ENCODE results near the gene MCAM. TPM values are rescaled to one million over a fixed set of nuclear protein-coding genes. Genes with fewer than 3 reads are reported as not detected.

The MCAM gene
- total and polyA plus RNA-seq, 10 of the 15 experiments (the other 5 are each of a cell fraction or from before 2014, with no cell fraction given) = 3.1 to 19.7 (median 9.3) TPM

DNA sequence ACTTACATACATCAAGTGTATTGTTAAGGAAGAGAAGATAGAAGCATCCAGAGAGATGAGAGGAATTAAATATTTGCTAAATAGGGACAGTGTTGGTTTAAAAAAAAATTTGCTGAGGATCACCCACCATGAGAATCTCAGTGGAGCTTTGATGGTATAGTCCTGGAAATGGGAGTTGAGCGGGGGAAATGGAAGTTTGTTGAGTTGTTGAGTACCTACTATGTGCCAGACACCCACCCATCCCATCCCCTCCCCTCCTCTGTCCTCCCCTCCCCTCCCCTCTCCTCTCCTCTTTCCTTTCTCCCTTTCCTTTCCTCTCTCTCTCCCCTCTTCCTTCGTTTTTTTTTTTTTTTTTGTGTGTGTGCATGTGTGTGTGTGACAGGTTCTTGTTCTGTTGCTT lies 34.3 kb upstream of the MCAM start:
- BruUV-seq (replicated peaks) = no TSS peak
- ChIA-PET RAD21 (ENCODE audit: unreplicated experiment) (no interaction called here), CTCF (interaction anchor here (3.0 to 4.5 kb wide), 2 partner anchors 23 to 124 kb away, joined by 9 to 19 read pairs; no protein-coding TSS in a partner anchor), POLR2A (no interaction called here), SMC1A (ENCODE audit: uncharacterized antibody, unreplicated experiment) (no interaction called here)
- 38% methylated on average over 1 of the region's 2 CpGs for WGBS (ENCODE audit: insufficient coverage, insufficient replicate concordance, low lambda C conversion rate, missing lambda C conversion rate)
- Histone ChIP-seq H2AFZ (ENCODE audit: control insufficient read depth, low read depth, low read length) (no peak overlapping the region), H3K4me1 (ENCODE audit: control insufficient read depth, insufficient read depth, low read length) (0 out of 2 replicates have a peak, but pooled peaks cover under 1% of the 10 kb centered on the region), H3K9me3 (replicated peaks; ENCODE audit: control insufficient read depth, insufficient read depth, low read length) (no peaks in the 10 kb centered on the region), H3K27me3 (replicated peaks in 1 of 2; ENCODE audit: control insufficient read depth in 2 of 2, insufficient read depth in 2 of 2, low read length in 1 of 2) (peaks cover 2 to 4% of the 10 kb centered on the region in 2 experiments; a peak in 3 of 4 replicates), H3K79me2 (ENCODE audit: control insufficient read depth, insufficient read depth, low read length) (no peaks in the 10 kb centered on the region), H3K27ac (ENCODE audit: control insufficient read depth, insufficient read depth) (no peak overlapping the region), H4K20me1 (ENCODE audit: control insufficient read depth, insufficient read depth) (no peaks in the 10 kb centered on the region), H3K9ac (ENCODE audit: control insufficient read depth, insufficient read depth, low read length) (no peak overlapping the region), H3K36me3 (ENCODE audit: control insufficient read depth in 2 of 2, insufficient read depth in 2 of 2, low read length in 1 of 2) (no peaks in the 10 kb centered on the region), H3K4me2 (ENCODE audit: control insufficient read depth, insufficient read depth) (no peak overlapping the region), H3K4me3 (no peak overlapping the region)
- DNase-seq (ENCODE audit: low read depth, low spot score) = no peak
- intact Hi-C loops (cut with micrococcal nuclease; ENCODE audit: unreplicated experiment) = no loop called here
- no peak for FAIRE-seq
- no peak for ATAC-seq
- TF ChIP-seq ETV6 (conservative IDR thresholded peaks at IDR 0.05 in 1 of 2, IDR thresholded peaks at IDR 0.05 in 1 of 2; ENCODE audit: borderline replicate concordance in 1 of 2, low read depth in 1 of 2) (no peak), STAT1 (conservative IDR thresholded peaks at IDR 0.05) (no peak), ZBTB40 (IDR thresholded peaks at IDR 0.05; ENCODE audit: borderline replicate concordance) (no peak)
- in situ Hi-C loops (cut with MboI) = no loop called here

All from GM12878 (cell line).